ENCODE results near the gene ATAD2B. TPM values are rescaled to one million over a fixed set of nuclear protein-coding genes. Genes with fewer than 3 reads are reported as not detected.
A peak's percentile ranks its signal among the peaks of the same experiment; 100 is the strongest.

Gene ATAD2B
- total RNA-seq, 1 experiment from 2014 or later: 19.7 TPM

DNA sequence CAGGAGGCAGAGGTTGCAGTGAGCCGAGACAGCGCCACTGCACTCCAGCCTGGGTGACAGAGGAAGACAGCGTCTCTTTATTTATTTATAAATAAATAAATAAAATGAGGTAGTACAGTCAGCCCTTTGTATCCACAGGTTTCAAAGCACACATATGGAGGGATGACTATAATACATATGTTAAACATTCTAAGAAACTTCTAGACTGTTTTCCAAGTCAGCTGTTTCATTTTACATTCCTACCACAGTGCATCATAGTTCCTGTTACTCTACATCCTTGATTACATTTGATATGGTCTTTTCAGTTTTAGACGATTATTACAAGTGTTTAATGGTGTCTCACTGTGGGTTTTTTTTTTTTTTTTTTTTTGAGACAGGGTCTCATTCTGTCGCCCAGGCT lies 157.6 kb downstream of the ATAD2B start:
- Mint-ChIP-seq H3K36me3 (ENCODE audit: insufficient read depth, unreplicated experiment) (peaks cover 45% of the 10 kb centered on the region), H3K27me3 (ENCODE audit: insufficient read depth, unreplicated experiment) (no peaks in the 10 kb centered on the region), H3K27ac (ENCODE audit: low read depth, unreplicated experiment) (no peak overlapping the region), H3K4me3 (ENCODE audit: unreplicated experiment) (no peak overlapping the region), H3K4me1 (ENCODE audit: insufficient read depth, unreplicated experiment) (peaks cover 25% of the 10 kb centered on the region), H3K9me3 (ENCODE audit: unreplicated experiment) (no peaks in the 10 kb centered on the region)
- TF ChIP-seq, protein P1, sequence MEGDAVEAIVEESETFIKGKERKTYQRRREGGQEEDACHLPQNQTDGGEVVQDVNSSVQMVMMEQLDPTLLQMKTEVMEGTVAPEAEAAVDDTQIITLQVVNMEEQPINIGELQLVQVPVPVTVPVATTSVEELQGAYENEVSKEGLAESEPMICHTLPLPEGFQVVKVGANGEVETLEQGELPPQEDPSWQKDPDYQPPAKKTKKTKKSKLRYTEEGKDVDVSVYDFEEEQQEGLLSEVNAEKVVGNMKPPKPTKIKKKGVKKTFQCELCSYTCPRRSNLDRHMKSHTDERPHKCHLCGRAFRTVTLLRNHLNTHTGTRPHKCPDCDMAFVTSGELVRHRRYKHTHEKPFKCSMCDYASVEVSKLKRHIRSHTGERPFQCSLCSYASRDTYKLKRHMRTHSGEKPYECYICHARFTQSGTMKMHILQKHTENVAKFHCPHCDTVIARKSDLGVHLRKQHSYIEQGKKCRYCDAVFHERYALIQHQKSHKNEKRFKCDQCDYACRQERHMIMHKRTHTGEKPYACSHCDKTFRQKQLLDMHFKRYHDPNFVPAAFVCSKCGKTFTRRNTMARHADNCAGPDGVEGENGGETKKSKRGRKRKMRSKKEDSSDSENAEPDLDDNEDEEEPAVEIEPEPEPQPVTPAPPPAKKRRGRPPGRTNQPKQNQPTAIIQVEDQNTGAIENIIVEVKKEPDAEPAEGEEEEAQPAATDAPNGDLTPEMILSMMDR (IDR thresholded peaks at IDR 0.05; ENCODE audit: unreplicated experiment): no peak
- ChIA-PET CTCF (interaction anchor here (0.7 to 1.4 kb wide), 2 partner anchors 8 to 10 kb away, joined by 5 read pairs; no protein-coding TSS in a partner anchor), POLR2A (no interaction called here)
- DNase-seq (ENCODE audit: unreplicated experiment): no peak
- intact Hi-C loops (cut with micrococcal nuclease): loop anchor here (10.0 kb wide), 1 partner anchor 385 kb away; the partner anchor contains the start of gene KLHL29
- BruUV-seq (replicated peaks): no TSS peak

DNA sequence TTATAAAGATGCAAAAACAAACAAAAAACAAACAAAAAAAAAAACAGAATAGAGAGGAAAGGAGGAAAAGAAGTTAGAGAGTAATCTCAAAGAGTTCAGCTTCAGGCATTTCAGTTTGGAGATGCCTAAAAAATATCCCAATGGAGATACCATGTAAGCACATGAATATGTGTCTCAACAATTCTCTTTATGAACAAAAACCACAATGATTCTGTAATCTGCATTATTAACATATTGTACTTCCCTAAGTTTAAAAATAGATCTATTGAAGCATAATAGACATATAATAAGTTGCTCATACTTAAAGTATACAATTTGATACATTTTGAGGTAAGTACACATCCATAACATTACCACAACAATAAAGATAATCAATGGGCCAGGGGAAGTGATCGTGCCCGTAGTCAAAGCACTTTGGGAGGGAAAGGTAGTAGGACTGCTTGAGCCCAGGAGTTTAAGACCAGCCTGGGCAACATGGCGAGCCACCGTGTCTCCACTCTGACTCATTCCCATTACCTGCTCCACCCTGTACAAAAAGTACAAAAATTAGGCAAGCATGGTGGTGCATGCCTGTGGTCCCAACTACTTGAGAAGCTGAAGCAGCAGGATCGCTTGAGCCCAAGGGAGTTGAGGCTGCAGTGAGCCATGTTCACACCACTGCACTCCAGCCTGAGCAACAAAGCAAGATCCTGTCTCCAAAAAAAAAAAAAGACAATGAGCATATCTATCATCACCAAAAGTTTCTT lies 158.9 kb downstream of the ATAD2B start:
- H3K36me3 Mint-ChIP-seq (ENCODE audit: insufficient read depth, unreplicated experiment): peaks cover 38% of the 10 kb centered on the region
- H3K4me1 Mint-ChIP-seq (ENCODE audit: insufficient read depth, unreplicated experiment): peaks cover 25% of the 10 kb centered on the region
- peak overlapping the region; percentile 17 for H3K4me3 Mint-ChIP-seq (ENCODE audit: unreplicated experiment)
- BruUV-seq (replicated peaks): no TSS peak
- H3K27me3 Mint-ChIP-seq (ENCODE audit: insufficient read depth, unreplicated experiment): no peaks in the 10 kb centered on the region
- POLR2A ChIA-PET: no interaction called here
- peak overlapping the region; percentile 76 for H3K27ac Mint-ChIP-seq (ENCODE audit: low read depth, unreplicated experiment)
- intact Hi-C loops (cut with micrococcal nuclease): loop anchor here (10.0 kb wide), 1 partner anchor 383 kb away; the partner anchor contains the start of gene KLHL29
- CTCF ChIA-PET: interaction anchor here (0.6 to 0.7 kb wide), 3 partner anchors 18 to 364 kb away, joined by 3 read pairs; no protein-coding TSS in a partner anchor
- no peaks in the 10 kb centered on the region for H3K9me3 Mint-ChIP-seq (ENCODE audit: unreplicated experiment)
- DNase-seq (ENCODE audit: unreplicated experiment): peak; percentile 44
- TF ChIP-seq, protein P1 (IDR thresholded peaks at IDR 0.05; ENCODE audit: unreplicated experiment): no peak

DNA sequence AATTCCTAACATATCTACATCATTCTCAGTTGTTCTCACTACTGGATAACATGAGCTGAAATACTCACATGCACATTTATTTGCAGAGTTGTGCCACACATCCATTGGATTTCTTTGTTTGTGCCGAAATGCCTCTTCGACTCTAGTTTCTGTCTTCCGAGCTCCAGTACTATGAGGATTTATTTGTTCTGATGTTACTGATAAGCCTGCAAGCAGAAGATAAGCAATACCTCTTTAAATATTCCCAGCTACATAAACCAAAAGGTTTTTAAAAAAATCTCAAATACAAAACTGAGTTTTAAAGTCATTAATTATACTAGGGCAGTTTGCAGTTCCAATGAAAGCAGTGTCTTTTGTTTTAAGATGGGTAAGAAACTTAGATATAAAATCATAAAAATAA lies 164.8 kb downstream of the ATAD2B start:
- no peak overlapping the region for H3K27ac Mint-ChIP-seq (ENCODE audit: low read depth, unreplicated experiment)
- TF ChIP-seq, protein P1 (IDR thresholded peaks at IDR 0.05; ENCODE audit: unreplicated experiment): no peak
- intact Hi-C loops (cut with micrococcal nuclease): loop anchor here (5.0 to 10.0 kb wide), 2 partner anchors 377 to 1405 kb away; partner anchors contain the start of gene KLHL29
- no peaks in the 10 kb centered on the region for H3K9me3 Mint-ChIP-seq (ENCODE audit: unreplicated experiment)
- BruUV-seq (replicated peaks): no TSS peak
- no peak overlapping the region for H3K4me3 Mint-ChIP-seq (ENCODE audit: unreplicated experiment)
- H3K36me3 Mint-ChIP-seq (ENCODE audit: insufficient read depth, unreplicated experiment): peaks cover 24% of the 10 kb centered on the region
- H3K4me1 Mint-ChIP-seq (ENCODE audit: insufficient read depth, unreplicated experiment): peaks cover 24% of the 10 kb centered on the region
- H3K27me3 Mint-ChIP-seq (ENCODE audit: insufficient read depth, unreplicated experiment): no peaks in the 10 kb centered on the region
- CTCF ChIA-PET: interaction anchor here (0.7 to 1.2 kb wide), 4 partner anchors 42 to 1406 kb away, joined by 3 to 4 read pairs (median 3); no protein-coding TSS in a partner anchor
- DNase-seq (ENCODE audit: unreplicated experiment): no peak
- POLR2A ChIA-PET: interaction anchor here (0.6 to 0.7 kb wide), 2 partner anchors 24 to 178 kb away, joined by 3 to 4 read pairs; partner anchors contain the start of gene UBXN2A

DNA sequence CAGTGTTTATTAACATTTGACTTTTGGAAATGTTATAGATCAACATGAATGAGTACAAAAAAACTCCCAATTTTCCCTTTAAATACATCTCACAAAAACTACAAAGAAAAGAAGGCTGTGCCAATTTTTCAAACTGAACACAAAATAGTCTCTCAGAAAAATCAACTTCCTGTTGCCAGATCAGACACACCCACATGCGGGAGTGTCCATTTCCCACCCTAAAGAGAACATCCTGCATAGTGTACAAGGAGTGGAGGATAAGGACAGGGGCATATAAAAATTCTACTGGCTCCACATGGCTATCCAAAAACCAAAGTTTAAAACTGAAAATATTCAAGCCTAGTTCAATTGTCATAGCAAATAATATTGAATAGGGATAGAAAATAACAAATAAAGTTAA lies 165.3 kb downstream of the ATAD2B start:
- H3K27ac Mint-ChIP-seq (ENCODE audit: low read depth, unreplicated experiment): no peak overlapping the region
- ChIA-PET POLR2A (interaction anchor here (0.6 kb wide), 1 partner anchor 25 kb away, joined by 3 read pairs; no protein-coding TSS in a partner anchor), CTCF (interaction anchor here (0.5 to 1.6 kb wide), 11 partner anchors 8 to 1451 kb away, joined by 3 to 6 read pairs (median 3); no protein-coding TSS in a partner anchor)
- H3K27me3 Mint-ChIP-seq (ENCODE audit: insufficient read depth, unreplicated experiment): no peaks in the 10 kb centered on the region
- H3K9me3 Mint-ChIP-seq (ENCODE audit: unreplicated experiment): no peaks in the 10 kb centered on the region
- no peak overlapping the region for H3K4me3 Mint-ChIP-seq (ENCODE audit: unreplicated experiment)
- no peak for DNase-seq (ENCODE audit: unreplicated experiment)
- TF ChIP-seq, protein P1 (IDR thresholded peaks at IDR 0.05; ENCODE audit: unreplicated experiment): no peak
- H3K4me1 Mint-ChIP-seq (ENCODE audit: insufficient read depth, unreplicated experiment): peaks cover 24% of the 10 kb centered on the region
- intact Hi-C loops (cut with micrococcal nuclease): loop anchor here (5.0 to 10.0 kb wide), 2 partner anchors 377 to 1404 kb away; partner anchors contain the start of gene KLHL29
- H3K36me3 Mint-ChIP-seq (ENCODE audit: insufficient read depth, unreplicated experiment): peaks cover 23% of the 10 kb centered on the region
- no TSS peak for BruUV-seq (replicated peaks)

Measured in MCF 10A (cell line).